PC-3 (cell line): Measurements from ENCODE around the gene TSKU. TPM values are rescaled to one million over a fixed set of nuclear protein-coding genes. Genes with fewer than 3 reads are reported as not detected.

Source experiments
- ATAC-seq: fragments of 200-7000 bp; cut with Tn5 transposase; 2 replicates; pipeline ENCODE4 v1.9.1; 2020; ENCODE audit warnings: mild to moderate bottlenecking, moderate library complexity
- BruUV-seq: library from RNA; stranded (reverse); fragments of 400-500 nt; replicated peaks from 2 replicates; lab custom pipeline; 2021; lab: Mats Ljungman, UMichigan
- CTCF ChIA-PET: fragments of 300-600 bp; sonication (Branson Sonifier 250); formaldehyde crosslinking; loops from one replicate; lab custom pipeline; 2022; ENCODE audit warnings: antibody characterized with exemption; lab: Charles Lee
- POLR2A ChIA-PET: fragments of 300-600 bp; sonication (Branson Sonifier 250); formaldehyde crosslinking; loops from one replicate; lab custom pipeline; 2022; ENCODE audit warnings: antibody characterized with exemption; ENCODE audit not compliant: unreplicated experiment; lab: Charles Lee
- DNase-seq: peaks from one replicate; pipeline ENCODE4 v3.0.0-alpha.2; 2015
- H2AFZ ChIP-seq: fragments of 300-600 bp; sonication (generic); 2 replicates; pipeline ENCODE4 v1.6.0; 2016; ENCODE audit warnings: antibody characterized with exemption, low read length
- H3F3A ChIP-seq: fragments of 300-600 bp; sonication (generic); one replicate; pipeline ENCODE4 v1.6.0; 2017; ENCODE audit warnings: antibody characterized with exemption, low read length, control low read depth, mild to moderate bottlenecking; ENCODE audit not compliant: unreplicated experiment
- H3K27ac ChIP-seq: fragments of 300-600 bp; sonication (generic); 2 replicates; pipeline ENCODE4 v1.5.1; 2016; ENCODE audit warnings: mild to moderate bottlenecking, low read length
- H3K27me3 ChIP-seq: fragments of 300-600 bp; sonication (generic); 2 replicates; pipeline ENCODE4 v1.6.1; 2016; ENCODE audit warnings: low read length, mixed read lengths
- H3K36me3 ChIP-seq: fragments of 300-600 bp; sonication (generic); 2 replicates; pipeline ENCODE4 v1.6.1; 2016; ENCODE audit warnings: low read depth, mixed run types, low read length, mixed read lengths
- H3K4me1 ChIP-seq: fragments of 300-600 bp; sonication (generic); 2 replicates; pipeline ENCODE4 v1.5.1; 2016; ENCODE audit warnings: low read length; ENCODE audit not compliant: insufficient read depth
- H3K4me2 ChIP-seq: fragments of 300-600 bp; sonication (generic); 2 replicates; pipeline ENCODE4 v1.6.0; 2016; ENCODE audit warnings: low read length
- H3K4me3 ChIP-seq: fragments of 300-600 bp; sonication (generic); 2 replicates; pipeline ENCODE4 v1.5.1; 2016; ENCODE audit warnings: mild to moderate bottlenecking, low read length, mixed read lengths
- H3K79me2 ChIP-seq: fragments of 300-600 bp; sonication (generic); 2 replicates; pipeline ENCODE4 v1.6.1; 2017; ENCODE audit warnings: low read length, mixed read lengths
- H3K9ac ChIP-seq: fragments of 300-600 bp; sonication (generic); 2 replicates; pipeline ENCODE4 v1.6.0; 2016; ENCODE audit warnings: mild to moderate bottlenecking, low read length
- H3K9me2 ChIP-seq: fragments of 300-600 bp; sonication (generic); replicated peaks from 2 replicates; pipeline ENCODE4 v1.6.1; 2016; ENCODE audit warnings: mixed run types, low read length, mixed read lengths
- H3K9me3 ChIP-seq: fragments of 300-600 bp; sonication (generic); 2 replicates; pipeline ENCODE4 v1.6.1; 2016; ENCODE audit warnings: low read length, mixed read lengths
- H4K20me1 ChIP-seq: fragments of 300-600 bp; sonication (generic); 2 replicates; pipeline ENCODE4 v1.6.1; 2016; ENCODE audit warnings: low read length, mixed read lengths
- CTCF ChIP-seq: fragments of 300-600 bp; sonication (generic); conservative IDR thresholded peaks from 2 replicates; pipeline ENCODE4 v1.5.1; 2017; ENCODE audit warnings: antibody characterized with exemption, low read depth, mild to moderate bottlenecking, low read length
- EZH2 ChIP-seq: fragments of 300-600 bp; sonication (generic); IDR thresholded peaks from one replicate; pipeline ENCODE4 v1.6.1; 2017; ENCODE audit warnings: antibody characterized with exemption, mild to moderate bottlenecking, low read length; ENCODE audit not compliant: unreplicated experiment
- EZH2phosphoT487 ChIP-seq: fragments of 300-600 bp; sonication (generic); IDR thresholded peaks from 2 replicates; pipeline ENCODE4 v1.6.1; 2018; ENCODE audit warnings: mild to moderate bottlenecking, antibody characterized with exemption, low read length, borderline replicate concordance
- intact Hi-C: fragments of 100-400 bp; cut with micrococcal nuclease; formaldehyde crosslinking; loops from 2 replicates; pipeline ENCODE4 v1.9.0; 2023
- total RNA-seq: library from RNA; depleted of rRNA; stranded (reverse); fragments of >200 nt; gene quantifications from 2 replicates; pipeline ENCODE4 v1.2.3, GENCODE V29; 2014

The TSKU gene
- total RNA-seq, 1 experiment from 2014 or later = 32.1 TPM

- Histone ChIP-seq H3K9ac (no peak overlapping the region), H4K20me1 (no peaks in the 10 kb centered on the region), H3K27ac (no peak overlapping the region), H3K4me1 (no peaks in the 10 kb centered on the region), H3K4me3 (no peak overlapping the region), H2AFZ (no peak overlapping the region), H3F3A (no peaks in the 10 kb centered on the region), H3K9me3 (no peaks in the 10 kb centered on the region), H3K36me3 (no peaks in the 10 kb centered on the region), H3K9me2 (no peaks in the 10 kb centered on the region), H3K4me2 (no peak overlapping the region), H3K79me2 (no peaks in the 10 kb centered on the region), H3K27me3 (no peaks in the 10 kb centered on the region)
- ATAC-seq (no peak), DNase-seq (no peak)
- TF ChIP-seq EZH2 = no peak
- CTCF ChIA-PET = no interaction called here
- no TSS peak for BruUV-seq
- POLR2A ChIA-PET = no interaction called here
- intact Hi-C loops = no loop called here
Observed at GRCh38 chr11:76753950-76754349, 29.2 kb upstream of the TSKU start.

GRCh38 chr11:76756341-76756741 is 26.8 kb upstream of the TSKU start:
- no peaks in the 10 kb centered on the region for H3K79me2 ChIP-seq
- ChIA-PET POLR2A (no interaction called here), CTCF (no interaction called here)
- H3F3A ChIP-seq = no peaks in the 10 kb centered on the region
- no peak overlapping the region for H2AFZ ChIP-seq
- intact Hi-C loops = no loop called here
- H4K20me1 ChIP-seq = no peaks in the 10 kb centered on the region
- H3K36me3 ChIP-seq = no peaks in the 10 kb centered on the region
- H3K4me3 ChIP-seq = no peak overlapping the region
- no peaks in the 10 kb centered on the region for H3K9me3 ChIP-seq
- H3K9me2 ChIP-seq = no peaks in the 10 kb centered on the region
- ATAC-seq = no peak
- no peak overlapping the region for H3K9ac ChIP-seq
- no peak for DNase-seq
- TF ChIP-seq EZH2phosphoT487 (no peak), CTCF (no peak), EZH2 (no peak)
- no peak overlapping the region for H3K27ac ChIP-seq
- no peaks in the 10 kb centered on the region for H3K4me1 ChIP-seq
- no TSS peak for BruUV-seq
- H3K4me2 ChIP-seq = no peak overlapping the region
- no peaks in the 10 kb centered on the region for H3K27me3 ChIP-seq

DNA sequence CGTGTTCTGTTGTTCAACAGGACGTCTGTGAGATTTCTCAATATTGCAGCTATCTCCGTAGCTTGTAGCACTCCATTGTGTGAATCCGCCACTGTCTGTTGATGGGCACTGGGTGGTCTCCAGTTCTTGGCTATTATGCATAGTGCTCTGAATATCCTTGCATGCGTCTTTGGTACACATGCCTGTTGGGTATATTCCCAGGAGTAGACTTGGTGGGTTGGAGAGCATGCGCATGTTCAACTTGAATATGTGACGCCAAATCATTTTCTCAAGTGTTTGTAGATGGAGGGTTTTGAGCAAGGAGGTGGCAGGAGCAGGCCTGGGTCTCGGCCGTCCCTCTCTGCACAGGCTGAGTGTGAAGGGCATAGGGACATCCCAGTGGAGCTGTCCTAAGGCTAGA is 24.8 kb upstream of the TSKU start:
- H2AFZ ChIP-seq = no peak overlapping the region
- no peaks in the 10 kb centered on the region for H3K36me3 ChIP-seq
- no peaks in the 10 kb centered on the region for H3K9me2 ChIP-seq
- no peaks in the 10 kb centered on the region for H3F3A ChIP-seq
- DNase-seq (no peak), ATAC-seq (no peak)
- no TSS peak for BruUV-seq
- POLR2A ChIA-PET = no interaction called here
- H3K4me1 ChIP-seq = peaks cover 2% of the 10 kb centered on the region; the same call in 1 of the 2 replicates
- CTCF ChIA-PET = no interaction called here
- TF ChIP-seq EZH2phosphoT487 = no peak
- TF ChIP-seq EZH2 = no peak
- no peak for TF ChIP-seq CTCF
- no peaks in the 10 kb centered on the region for H3K79me2 ChIP-seq
- intact Hi-C loops = no loop called here
- no peaks in the 10 kb centered on the region for H3K9me3 ChIP-seq
- no peaks in the 10 kb centered on the region for H4K20me1 ChIP-seq
- H3K27me3 ChIP-seq = no peaks in the 10 kb centered on the region
- no peak overlapping the region for H3K4me2 ChIP-seq
- H3K9ac ChIP-seq = no peak overlapping the region
- H3K27ac ChIP-seq = no peak overlapping the region
- no peak overlapping the region for H3K4me3 ChIP-seq
